GM13977 (cell line): ENCODE results near the gene PTPRA.
"Not testable (repeated sequence)": the region's sequence is repeated elsewhere in the genome, so short reads cannot be mapped to it uniquely, and the experiment has no call there.

Experiments used
- DNase-seq: peaks from one replicate; pipeline ENCODE4 v3.0.0; 2012; ENCODE audit warnings: low spot score
- CTCF ChIP-seq: IDR thresholded peaks from 2 replicates; pipeline ENCODE4 v1.5.1; 2012; ENCODE audit warnings: mild to moderate bottlenecking, control low read depth; ENCODE audit not compliant: insufficient read depth; ENCODE audit errors: extremely low read depth, missing control alignments
- in situ Hi-C: fragments of 300-500 bp; cut with MboI; formaldehyde crosslinking; loops from one replicate; pipeline ENCODE4 v1.12.0; 2022; ENCODE audit warnings: low sequenced_read_pairs, low pct_unique_long_range_greater_than_20kb, mixed read lengths, inconsistent platforms; ENCODE audit not compliant: unreplicated experiment

PTPRA gene

GRCh38 chr20:3003416-3003815 lies 130.1 kb downstream of the PTPRA start:
- no peak for DNase-seq
- no peak for TF ChIP-seq CTCF
- in situ Hi-C loops: no loop called here

GRCh38 chr20:3010985-3011723 lies 137.9 kb downstream of the PTPRA start:
- in situ Hi-C loops: no loop called here
- TF ChIP-seq CTCF: no peak
- no peak for DNase-seq

- DNase-seq: no peak
- in situ Hi-C loops: no loop called here
- no peak for TF ChIP-seq CTCF
Measured at GRCh38 chr20:3011752-3012151, 138.5 kb downstream of the PTPRA start.

- no peak for DNase-seq
- in situ Hi-C loops: no loop called here
- TF ChIP-seq CTCF: no peak
Measured at GRCh38 chr20:3013771-3014170, 140.5 kb downstream of the PTPRA start.

- in situ Hi-C loops: no loop called here
- DNase-seq: no peak
- TF ChIP-seq CTCF: no peak
Measured at GRCh38 chr20:3014179-3014578, 140.9 kb downstream of the PTPRA start.

GRCh38 chr20:3014662-3015061 lies 141.4 kb downstream of the PTPRA start:
- no peak for DNase-seq
- in situ Hi-C loops: no loop called here
- TF ChIP-seq CTCF: no peak

GRCh38 chr20:3015302-3015701 lies 142.0 kb downstream of the PTPRA start:
- in situ Hi-C loops, DNase-seq: not testable (repeated sequence)
